Mammary epithelial cell (primary cell): Measurements from ENCODE around the gene LGR6.

ENCODE experiments used
- CTCF ChIP-seq, 2 donors: IDR thresholded peaks in 1 of 2; conservative IDR thresholded peaks in 1 of 2; 2 replicates each; pipeline ENCODE4 v1.5.1; 2011 to 2012; ENCODE audit warnings: inconsistent platforms in 2 of 2, low read length in 2 of 2, mild to moderate bottlenecking in 2 of 2, control low read depth in 1 of 2, low read depth in 1 of 2; ENCODE audit not compliant: insufficient read depth in 1 of 2; ENCODE audit errors: extremely low read depth in 1 of 2
- EZH2 ChIP-seq: IDR thresholded peaks from 2 replicates; pipeline ENCODE4 v1.6.1; 2012; ENCODE audit warnings: low read length, inconsistent platforms, borderline replicate concordance

GRCh38 chr1:202245391-202245790 lies 51.8 kb downstream of the LGR6 start:
- TF ChIP-seq EZH2 (no peak), CTCF (conservative IDR thresholded peaks at IDR 0.05 in 1 of 2, IDR thresholded peaks at IDR 0.05 in 1 of 2; ENCODE audit: extremely low read depth in 1 of 2, insufficient read depth in 1 of 2, low read depth in 1 of 2, low read length in 2 of 2) (no peak)
